Measurements from ENCODE around the gene ADAM17.

GRCh38 chr2:9517118-9517782, 38.4 kb downstream of the ADAM17 start:
- TF ChIP-seq CTCF (conservative IDR thresholded peaks at IDR 0.05 in 1 of 2, IDR thresholded peaks at IDR 0.05 in 1 of 2; ENCODE audit: low read depth in 1 of 2, low read length in 2 of 2) (no peak), EZH2 (IDR thresholded peaks at IDR 0.05; ENCODE audit: low read length, missing control alignments) (no peak)

Data from fibroblast of lung (primary cell).